SU-DHL-6 (cell line): ENCODE measurements around the gene BMPR1B.

Experiments
- H2AFZ ChIP-seq: fragments of 200-600 bp; sonication (generic); 2 replicates; pipeline ENCODE4 v1.6.1; 2014; ENCODE audit warnings: low read depth, mild to moderate bottlenecking, moderate library complexity, mixed read lengths, antibody characterized with exemption, low read length; ENCODE audit not compliant: severe bottlenecking
- H3F3A ChIP-seq: fragments of 200-600 bp; shearing (Covaris generic); 2 replicates; pipeline ENCODE4 v1.6.0; 2016; ENCODE audit warnings: antibody characterized with exemption, mild to moderate bottlenecking; ENCODE audit not compliant: insufficient read depth
- H3K27ac ChIP-seq: fragments of 200-600 bp; sonication (generic); 2 replicates; pipeline ENCODE4 v1.5.1; 2016; ENCODE audit warnings: low read depth, mild to moderate bottlenecking, low read length, moderate library complexity, mixed read lengths
- H3K27me3 ChIP-seq: fragments of 200-600 bp; sonication (generic), shearing (Covaris generic); 2 replicates; pipeline ENCODE4 v1.6.0; 2014; ENCODE audit warnings: mild to moderate bottlenecking, low read length
- H3K36me3 ChIP-seq: fragments of 200-600 bp; sonication (generic); 2 replicates; pipeline ENCODE4 v1.6.1; 2014; ENCODE audit warnings: mild to moderate bottlenecking, low read length, mixed read lengths
- H3K4me2 ChIP-seq: fragments of 300-600, 200-600 bp; shearing (Covaris generic), sonication (generic); 2 replicates; pipeline ENCODE4 v1.6.0; 2014; ENCODE audit warnings: low read length, low read depth, mild to moderate bottlenecking; ENCODE audit not compliant: poor library complexity, severe bottlenecking
- H3K4me3 ChIP-seq: fragments of 200-600 bp; sonication (generic); 2 replicates; pipeline ENCODE4 v1.5.1; 2014; ENCODE audit warnings: antibody characterized with exemption, low read length, mild to moderate bottlenecking, mixed read lengths; ENCODE audit not compliant: insufficient read depth, poor library complexity, severe bottlenecking
- H3K79me2 ChIP-seq: fragments of 200-600 bp; sonication (generic); 2 replicates; pipeline ENCODE4 v1.6.1; 2014; ENCODE audit warnings: mild to moderate bottlenecking, low read length, moderate library complexity; ENCODE audit not compliant: insufficient read depth
- H3K9ac ChIP-seq: fragments of 200-600 bp; sonication (generic); 2 replicates; pipeline ENCODE4 v1.7.0; 2014; ENCODE audit warnings: mild to moderate bottlenecking, low read length
- H3K9me2 ChIP-seq: fragments of 200-600 bp; sonication (generic); replicated peaks from 2 replicates; pipeline ENCODE4 v1.6.1; 2014; ENCODE audit warnings: low read length; ENCODE audit not compliant: insufficient read depth
- H3K9me3 ChIP-seq: fragments of 200-600 bp; sonication (generic); 2 replicates; pipeline ENCODE4 v1.6.1; 2014; ENCODE audit warnings: low read length, mixed read lengths; ENCODE audit not compliant: insufficient read depth
- H4K20me1 ChIP-seq: fragments of 200-600 bp; sonication (generic); 2 replicates; pipeline ENCODE4 v1.6.1; 2014; ENCODE audit warnings: low read depth, mild to moderate bottlenecking, antibody characterized with exemption, low read length, moderate library complexity, mixed read lengths
- CTCF ChIP-seq: fragments of 200-600 bp; sonication (generic); IDR thresholded peaks from one replicate; pipeline ENCODE4 v1.5.1; 2017; ENCODE audit warnings: antibody characterized with exemption, mild to moderate bottlenecking, low read length, moderate library complexity; ENCODE audit not compliant: insufficient read depth, poor library complexity, severe bottlenecking
- EZH2phosphoT487 ChIP-seq: fragments of 200-600 bp; sonication (generic), shearing (Covaris generic); conservative IDR thresholded peaks from 2 replicates; pipeline ENCODE4 v1.6.1; 2018; ENCODE audit warnings: mild to moderate bottlenecking, antibody characterized with exemption, low read length, moderate library complexity, mixed read lengths

Gene BMPR1B

GRCh38 chr4:94715726-94716125, 42.0 kb upstream of the BMPR1B start:
- TF ChIP-seq CTCF (no peak), EZH2phosphoT487 (no peak)
- Histone ChIP-seq H2AFZ (no peak overlapping the region), H3K79me2 (no peaks in the 10 kb centered on the region), H3K9me2 (no peaks in the 10 kb centered on the region), H3K9ac (no peak overlapping the region), H3K27me3 (no peaks in the 10 kb centered on the region), H3K4me3 (no peak overlapping the region), H3F3A (no peaks in the 10 kb centered on the region), H3K27ac (no peak overlapping the region), H3K9me3 (no peaks in the 10 kb centered on the region), H3K4me2 (no peak overlapping the region), H4K20me1 (no peaks in the 10 kb centered on the region), H3K36me3 (no peaks in the 10 kb centered on the region)

GRCh38 chr4:94721310-94721709, 36.4 kb upstream of the BMPR1B start:
- no peaks in the 10 kb centered on the region for H3K36me3 ChIP-seq
- no peak overlapping the region for H3K4me2 ChIP-seq
- H3K27me3 ChIP-seq, result no peaks in the 10 kb centered on the region
- no peaks in the 10 kb centered on the region for H4K20me1 ChIP-seq
- no peak overlapping the region for H3K4me3 ChIP-seq
- no peaks in the 10 kb centered on the region for H3K79me2 ChIP-seq
- H3K27ac ChIP-seq, result no peak overlapping the region
- no peak overlapping the region for H2AFZ ChIP-seq
- H3F3A ChIP-seq, result no peaks in the 10 kb centered on the region
- H3K9me3 ChIP-seq, result no peaks in the 10 kb centered on the region
- TF ChIP-seq CTCF (no peak), EZH2phosphoT487 (no peak)
- no peaks in the 10 kb centered on the region for H3K9me2 ChIP-seq
- no peak overlapping the region for H3K9ac ChIP-seq

- no peak overlapping the region for H3K27ac ChIP-seq
- H3K4me2 ChIP-seq, result no peak overlapping the region
These were observed 35.5 kb upstream of the BMPR1B start for GRCh38 chr4:94722270-94722669.

More at GRCh38 chr4:94722270-94722669, 35.5 kb upstream of the BMPR1B start:
- Histone ChIP-seq H2AFZ (no peak overlapping the region), H3K27me3 (no peaks in the 10 kb centered on the region), H3K36me3 (no peaks in the 10 kb centered on the region), H3K4me3 (no peak overlapping the region), H3K9me2 (no peaks in the 10 kb centered on the region), H3K79me2 (no peaks in the 10 kb centered on the region), H3K9me3 (no peaks in the 10 kb centered on the region), H4K20me1 (no peaks in the 10 kb centered on the region), H3K9ac (no peak overlapping the region), H3F3A (no peaks in the 10 kb centered on the region)
- TF ChIP-seq EZH2phosphoT487, result no peak
- no peak for TF ChIP-seq CTCF
